T47D (cell line): Measurements from ENCODE around the gene LLGL1.

Source experiments
- DNase-seq, 2 experiments: peaks; one replicate each; pipeline versions ENCODE4 v3.0.0 to v3.0.0-alpha.2; 2011 to 2012; ENCODE audit warnings: low read depth in 1 of 2, low spot score in 1 of 2
- JUND ChIP-seq: IDR thresholded peaks from 2 replicates; pipeline ENCODE4 v1.6.1; 2012; ENCODE audit warnings: low read depth
- in situ Hi-C: cut with HindIII; loops from 2 replicates; pipeline ENCODE4 v1.10.0; 2016; ENCODE audit warnings: low sequenced_read_pairs, low pct_unique_long_range_greater_than_20kb

Gene LLGL1

DNA sequence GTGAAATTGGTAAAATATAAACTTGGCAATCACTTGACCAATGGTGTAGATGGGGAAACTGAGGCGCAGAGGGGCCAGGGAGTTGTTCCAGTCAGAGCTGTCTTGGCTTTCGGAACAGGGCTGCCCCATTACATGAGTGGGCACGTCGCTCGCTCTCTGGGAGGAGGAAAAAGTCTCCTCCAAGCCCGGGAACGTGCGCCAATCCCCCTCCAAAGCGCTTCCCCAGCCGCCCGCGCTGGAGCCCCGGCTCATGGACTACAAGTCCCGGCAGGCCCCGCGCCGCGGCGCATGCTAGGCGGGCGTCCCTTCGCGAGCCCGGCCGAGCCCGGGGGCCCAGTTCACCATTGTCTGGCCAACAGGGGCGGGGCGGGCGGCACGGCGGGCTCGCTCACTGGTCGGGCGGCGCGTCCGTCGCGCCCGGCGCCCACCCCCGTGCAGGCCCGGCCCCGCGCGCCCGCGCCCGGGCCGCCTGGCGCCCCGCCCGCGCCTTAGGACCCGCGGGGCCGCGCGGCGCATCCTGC is at the start of gene LLGL1:
LLGL1 (plus strand) TSS at position 515 of the 521 bp plus-strand sequence. CDS start 48 bp downstream, outside the sequence.
- TF ChIP-seq JUND = no peak
- DNase-seq = peak; percentile 94 to 95
- in situ Hi-C loops = no loop called here

DNA sequence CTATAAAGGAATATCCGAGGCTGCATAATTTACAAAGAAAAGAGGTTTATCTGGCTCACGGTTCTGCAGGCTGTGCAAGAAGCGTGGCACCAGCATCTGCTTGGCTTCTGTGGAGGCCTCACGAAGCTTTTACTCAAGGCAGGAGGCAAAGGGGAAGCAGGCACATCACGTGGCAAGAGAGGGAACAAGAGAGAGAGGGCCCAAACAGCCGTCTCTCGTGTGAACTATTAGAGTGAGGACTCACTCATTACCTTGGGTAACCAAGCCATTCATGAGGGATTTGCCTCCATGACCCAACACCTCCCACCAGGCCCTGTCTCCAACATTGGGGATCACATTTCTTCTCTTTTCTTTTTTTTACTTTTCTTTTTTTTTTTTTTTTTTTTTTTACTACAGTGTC is 49.3 kb upstream of the LLGL1 start:
- in situ Hi-C loops = no loop called here
- no peak for TF ChIP-seq JUND
- DNase-seq = no peak

DNA sequence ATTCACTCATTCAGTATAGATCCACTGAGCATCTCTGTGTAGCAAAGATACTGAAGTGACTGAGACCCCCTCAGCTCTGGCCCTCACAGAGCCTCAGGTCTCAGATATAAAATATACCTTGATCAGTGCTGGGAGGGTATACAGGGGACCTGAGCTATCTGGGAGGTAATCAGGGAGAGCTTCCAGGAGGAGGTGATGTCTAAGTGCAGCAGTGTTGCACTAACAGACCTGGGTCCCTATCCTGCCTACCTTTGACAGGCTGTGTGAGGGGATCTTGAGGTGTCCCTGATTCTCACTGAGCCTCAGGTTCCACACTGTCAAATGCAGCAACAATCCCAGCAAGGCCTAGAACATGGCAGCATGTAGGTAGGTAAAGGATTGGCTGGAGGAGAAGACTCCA is 48.3 kb upstream of the LLGL1 start:
- in situ Hi-C loops = no loop called here
- TF ChIP-seq JUND = no peak
- no peak for DNase-seq

DNA sequence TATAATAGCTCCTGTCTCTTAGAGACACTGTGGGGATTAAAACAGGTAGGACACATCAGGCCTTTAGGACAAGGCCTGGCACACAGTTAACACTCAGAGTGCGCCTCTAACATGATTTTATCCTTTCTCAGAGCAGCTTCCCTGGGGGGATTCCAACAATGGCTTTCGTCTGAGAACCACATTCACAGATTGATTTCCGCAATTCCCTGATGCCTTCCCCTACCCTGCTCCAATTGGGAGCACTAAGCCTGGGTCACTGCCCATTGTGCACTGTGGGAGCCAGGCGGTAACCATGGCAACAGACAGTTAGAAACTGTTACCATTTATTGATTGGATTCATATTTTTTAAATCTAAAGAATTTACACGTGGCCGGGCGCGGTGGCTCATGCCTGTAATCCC is 47.7 kb upstream of the LLGL1 start:
- in situ Hi-C loops = no loop called here
- no peak for TF ChIP-seq JUND

DNA sequence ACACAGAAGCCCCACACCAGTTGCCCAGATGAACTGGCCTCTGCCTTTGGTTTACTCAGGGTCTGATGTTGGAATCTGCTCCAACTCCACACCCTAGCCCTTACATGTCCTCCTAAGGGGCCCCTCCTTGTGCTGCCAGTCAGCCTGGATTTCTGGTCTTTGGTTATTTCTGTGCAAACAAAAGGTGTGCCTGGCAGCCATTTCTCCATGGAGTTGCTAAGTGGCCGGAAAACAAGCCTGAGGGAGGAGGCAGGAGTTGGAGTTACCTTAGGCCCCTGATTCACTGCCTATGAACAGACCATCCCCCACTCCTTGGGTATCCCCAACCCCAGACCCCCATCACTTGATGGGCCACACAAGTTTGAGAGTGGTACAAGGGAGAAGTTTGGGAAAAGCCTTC is 46.2 kb upstream of the LLGL1 start:
- in situ Hi-C loops = no loop called here
- TF ChIP-seq JUND = no peak
- no peak for DNase-seq

More for the DNA sequence above, 47.7 kb upstream of the LLGL1 start:
- no peak for DNase-seq

DNA sequence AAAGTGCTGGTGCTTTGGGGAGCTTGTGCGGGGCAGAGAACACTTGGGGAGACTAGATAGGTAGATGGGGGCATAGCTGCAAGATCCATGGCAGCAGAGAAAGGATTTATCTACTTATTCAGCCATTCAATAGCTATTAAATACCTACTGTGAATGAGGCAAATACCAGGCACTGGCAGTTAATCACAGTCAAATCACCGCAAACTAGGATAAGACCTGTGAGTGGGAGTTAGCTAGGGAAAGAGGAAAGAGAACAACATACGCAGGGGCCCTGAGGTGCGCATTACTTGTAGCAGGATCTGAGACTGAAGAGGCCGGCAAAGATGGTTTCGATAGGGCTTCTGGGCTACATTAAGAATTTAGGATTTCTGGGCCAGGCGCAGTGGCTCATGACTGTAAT is 45.6 kb upstream of the LLGL1 start:
- TF ChIP-seq JUND = no peak
- DNase-seq = no peak
- in situ Hi-C loops = no loop called here

DNA sequence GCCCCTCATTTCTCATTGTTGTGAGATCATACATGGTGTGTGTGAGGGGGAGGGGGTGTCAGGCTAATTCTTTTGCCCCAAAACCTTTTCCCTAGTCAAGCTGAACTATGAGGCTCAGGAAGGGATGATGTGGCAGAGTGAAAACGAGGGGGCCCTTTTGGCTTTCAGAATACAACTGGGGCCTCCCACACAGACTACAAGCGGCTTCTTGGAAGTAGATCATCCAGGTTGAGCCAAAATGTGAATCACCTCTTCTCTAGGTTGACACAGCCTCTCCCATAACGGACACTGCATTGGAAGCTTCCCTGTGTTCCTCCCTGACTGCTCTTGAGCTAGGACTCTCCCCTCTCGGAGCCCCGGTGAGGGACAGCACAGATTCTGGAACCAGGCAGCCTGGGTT is 44.1 kb upstream of the LLGL1 start:
- no peak for TF ChIP-seq JUND
- DNase-seq = no peak
- in situ Hi-C loops = no loop called here

DNA sequence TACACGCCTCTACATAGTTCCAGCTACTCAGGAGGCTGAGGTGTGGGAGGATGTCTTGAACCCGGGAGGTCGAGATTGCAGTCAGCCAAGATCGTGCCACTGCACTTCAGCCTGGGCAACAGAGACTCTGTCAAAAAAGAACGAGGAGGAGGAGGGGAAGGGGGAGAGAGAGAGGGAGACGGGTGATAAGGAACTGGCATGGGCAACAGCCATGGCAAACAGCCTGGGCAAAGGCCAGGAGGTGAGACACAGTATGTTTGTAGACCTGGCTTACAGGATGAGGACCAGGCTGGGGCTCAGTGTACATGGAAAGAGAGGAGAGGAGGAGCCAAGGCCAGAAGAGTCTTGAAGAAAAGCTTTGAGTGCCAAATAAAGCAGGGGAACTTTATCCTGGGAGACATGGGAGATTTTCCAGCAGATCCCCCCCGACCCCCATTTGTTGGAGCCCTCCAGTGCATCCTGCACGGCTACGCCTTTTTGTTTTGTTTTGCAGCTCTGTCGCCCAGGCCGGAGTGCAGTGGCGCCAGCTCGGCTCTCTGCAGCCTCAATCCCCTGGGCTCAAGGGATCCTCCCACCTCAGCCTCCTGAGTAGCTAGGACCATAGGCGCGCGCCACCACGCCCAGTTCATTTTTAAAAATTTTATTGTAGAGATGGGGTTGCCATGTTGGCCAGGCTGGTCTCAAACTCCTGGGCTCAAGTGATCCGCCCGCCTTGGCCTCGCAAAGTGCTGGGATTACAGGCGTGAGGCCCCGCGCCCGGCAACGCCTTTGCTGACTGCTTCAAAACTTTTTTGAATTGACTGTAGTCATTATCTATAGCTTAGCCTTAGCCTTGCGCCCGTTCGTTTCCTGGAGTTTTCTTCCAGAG is 43.1 kb upstream of the LLGL1 start:
- no peak for TF ChIP-seq JUND
- in situ Hi-C loops = no loop called here
- no peak for DNase-seq

DNA sequence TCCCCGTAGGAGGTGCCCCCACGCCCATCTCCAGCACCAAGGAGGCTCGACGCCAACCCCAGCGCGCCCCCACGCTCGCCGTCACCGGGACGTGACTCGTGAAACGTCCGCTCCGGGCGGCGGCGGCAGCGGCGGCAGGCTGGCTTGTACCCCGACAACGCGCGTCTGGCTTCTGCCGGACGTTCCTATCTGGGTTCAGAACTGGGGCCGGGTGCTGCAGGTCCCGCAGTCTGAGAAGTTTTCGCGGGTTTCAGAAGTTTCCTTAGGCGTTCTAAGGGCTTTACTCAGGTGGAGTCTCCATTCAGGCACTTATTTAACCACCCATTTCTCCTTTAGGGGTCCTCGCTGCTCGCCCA is 42.5 kb upstream of the LLGL1 start:
- TF ChIP-seq JUND = no peak
- DNase-seq = peak in 1 of 2 experiments; percentile 52
- in situ Hi-C loops = no loop called here

DNA sequence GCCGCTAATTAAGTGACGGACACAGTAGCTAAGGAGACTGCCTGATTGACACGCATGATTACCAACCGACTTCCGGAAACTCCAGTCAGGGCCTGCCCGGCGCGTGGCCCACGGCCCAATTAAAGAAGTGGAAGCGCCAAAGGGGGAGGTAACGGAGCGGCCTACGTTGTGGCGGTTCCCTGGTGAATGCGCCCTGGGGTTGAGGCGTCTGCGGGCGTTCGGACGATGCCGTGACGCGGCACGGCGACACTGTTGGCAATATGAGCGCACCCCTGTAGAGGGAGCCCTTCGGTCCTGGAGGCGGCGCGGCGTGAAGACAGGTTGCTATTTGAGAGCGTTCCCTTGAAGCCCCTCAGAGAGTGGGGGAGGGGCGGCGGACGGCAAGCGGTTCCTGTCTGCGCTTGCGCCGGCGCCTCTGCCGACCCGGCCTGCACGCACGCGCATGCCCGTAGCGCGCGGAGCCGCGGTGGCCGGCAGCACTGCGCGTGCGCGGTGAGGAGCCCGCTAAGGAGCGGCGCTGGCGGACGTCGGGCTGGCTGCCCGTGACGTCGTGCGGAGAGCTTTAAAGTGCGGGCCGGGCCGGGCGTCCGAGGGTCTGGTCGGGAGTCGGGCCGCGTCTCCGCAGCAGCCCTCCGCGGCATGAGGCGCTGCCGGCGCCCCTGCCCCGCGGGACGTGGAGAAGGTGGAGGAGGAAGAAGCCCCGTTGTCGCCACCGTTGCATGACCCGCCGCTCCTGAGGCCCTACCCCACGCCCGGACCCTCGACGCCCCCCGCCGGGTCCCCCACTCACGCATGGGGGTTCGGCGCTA is 41.9 kb upstream of the LLGL1 start, which contains the start of gene ALKBH5:
ALKBH5 (plus strand) TSS at position 495 of the 809 bp plus-strand sequence. CDS start 416 bp downstream, outside the sequence.
- in situ Hi-C loops = no loop called here
- no peak for TF ChIP-seq JUND
- peak; percentile 96 to 99 for DNase-seq

DNA sequence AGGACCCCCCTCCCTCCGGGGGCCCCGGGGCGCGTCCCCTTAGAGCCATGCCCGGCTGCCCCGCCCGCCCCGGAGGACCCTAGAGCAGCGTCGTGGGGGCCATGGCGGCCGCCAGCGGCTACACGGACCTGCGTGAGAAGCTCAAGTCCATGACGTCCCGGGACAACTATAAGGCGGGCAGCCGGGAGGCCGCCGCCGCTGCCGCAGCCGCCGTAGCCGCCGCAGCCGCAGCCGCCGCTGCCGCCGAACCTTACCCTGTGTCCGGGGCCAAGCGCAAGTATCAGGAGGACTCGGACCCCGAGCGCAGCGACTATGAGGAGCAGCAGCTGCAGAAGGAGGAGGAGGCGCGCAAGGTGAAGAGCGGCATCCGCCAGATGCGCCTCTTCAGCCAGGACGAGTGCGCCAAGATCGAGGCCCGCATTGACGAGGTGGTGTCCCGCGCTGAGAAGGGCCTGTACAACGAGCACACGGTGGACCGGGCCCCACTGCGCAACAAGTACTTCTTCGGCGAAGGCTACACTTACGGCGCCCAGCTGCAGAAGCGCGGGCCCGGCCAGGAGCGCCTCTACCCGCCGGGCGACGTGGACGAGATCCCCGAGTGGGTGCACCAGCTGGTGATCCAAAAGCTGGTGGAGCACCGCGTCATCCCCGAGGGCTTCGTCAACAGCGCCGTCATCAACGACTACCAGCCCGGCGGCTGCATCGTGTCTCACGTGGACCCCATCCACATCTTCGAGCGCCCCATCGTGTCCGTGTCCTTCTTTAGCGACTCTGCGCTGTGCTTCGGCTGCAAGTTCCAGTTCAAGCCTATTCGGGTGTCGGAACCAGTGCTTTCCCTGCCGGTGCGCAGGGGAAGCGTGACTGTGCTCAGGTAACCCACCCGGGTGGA is 41.0 kb upstream of the LLGL1 start:
- in situ Hi-C loops = no loop called here
- TF ChIP-seq JUND = no peak

DNA sequence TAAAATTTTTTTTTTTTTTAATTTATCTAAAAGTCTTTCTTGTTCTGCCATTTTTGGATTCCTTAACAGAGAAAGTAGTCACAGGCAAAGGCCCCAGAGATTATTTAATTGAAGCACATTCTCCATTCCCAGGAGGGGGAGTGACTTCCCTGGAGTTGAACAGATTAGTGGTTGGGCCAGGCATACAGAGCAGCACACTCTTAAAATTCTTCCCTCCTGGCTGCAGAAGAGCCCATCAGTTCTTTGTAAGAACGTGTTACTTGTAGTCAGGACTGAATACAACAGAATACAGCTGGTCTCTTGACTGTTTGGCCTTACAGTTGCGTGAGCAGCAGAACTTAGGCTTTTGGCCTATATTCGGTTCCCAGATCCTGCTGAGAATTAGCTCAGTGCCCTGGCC is 40.0 kb upstream of the LLGL1 start:
- TF ChIP-seq JUND = no peak
- in situ Hi-C loops = no loop called here
- no peak for DNase-seq

More for the DNA sequence above, 41.0 kb upstream of the LLGL1 start:
- peak in 1 of 2 experiments; percentile 25 for DNase-seq
